Measurements from ENCODE around the gene TOMM34.

The TOMM34 gene

GRCh38 chr20:44911264-44911921 is 48.8 kb downstream of the TOMM34 start:
- no peaks in the 10 kb centered on the region; the same call in 1 of the 2 replicates for H3K36me3 ChIP-seq (replicated peaks; ENCODE audit: insufficient read depth, low read length)
- H3K9me3 ChIP-seq (replicated peaks; ENCODE audit: insufficient read depth, low read length) = no peaks in the 10 kb centered on the region
- H3K79me2 ChIP-seq (ENCODE audit: low read length) = peaks cover 8% of the 10 kb centered on the region
- H3K4me3 ChIP-seq (ENCODE audit: low read length) = no peak overlapping the region
- no peaks in the 10 kb centered on the region for H4K20me1 ChIP-seq (ENCODE audit: insufficient read depth, low read length)
- H3K9ac ChIP-seq (ENCODE audit: low read length) = no peak overlapping the region
- H3K9me2 ChIP-seq (replicated peaks; ENCODE audit: insufficient read depth, low read length) = no peaks in the 10 kb centered on the region
- no peak overlapping the region for H3K27ac ChIP-seq (ENCODE audit: low read length)
- H3K4me1 ChIP-seq (ENCODE audit: low read length) = peaks cover 19% of the 10 kb centered on the region
- no peak for TF ChIP-seq EZH2phosphoT487 (IDR thresholded peaks at IDR 0.05; ENCODE audit: low read length)
- peak; percentile 38 for TF ChIP-seq CTCF (IDR thresholded peaks at IDR 0.05; ENCODE audit: low read length)
- no peak overlapping the region for H3K4me2 ChIP-seq (ENCODE audit: low read depth, low read length)
- H2AFZ ChIP-seq (ENCODE audit: low read length) = no peak overlapping the region
- no peaks in the 10 kb centered on the region for H3K27me3 ChIP-seq (replicated peaks; ENCODE audit: insufficient read depth, low read length)
- peaks cover 12% of the 10 kb centered on the region; the same call in 1 of the 2 replicates for H3F3A ChIP-seq (ENCODE audit: insufficient read depth, low read length)
- peak; percentile 38 for DNase-seq

- Histone ChIP-seq H3K4me2 (ENCODE audit: low read depth, low read length) (peak overlapping the region; percentile 96; the same call in 1 of the 2 replicates), H3K27ac (ENCODE audit: low read length) (no peak overlapping the region), H3K27me3 (replicated peaks; ENCODE audit: insufficient read depth, low read length) (no peaks in the 10 kb centered on the region), H3K9me3 (replicated peaks; ENCODE audit: insufficient read depth, low read length) (no peaks in the 10 kb centered on the region), H4K20me1 (ENCODE audit: insufficient read depth, low read length) (no peaks in the 10 kb centered on the region), H3K9ac (ENCODE audit: low read length) (peak overlapping the region; percentile 55; the same call in 1 of the 2 replicates), H2AFZ (ENCODE audit: low read length) (0 out of 2 replicates have a peak overlapping the region, but pooled peaks have one; percentile 86), H3K4me3 (ENCODE audit: low read length) (peak overlapping the region; percentile 78), H3K4me1 (ENCODE audit: low read length) (peaks cover 19% of the 10 kb centered on the region), H3F3A (ENCODE audit: insufficient read depth, low read length) (peaks cover 12% of the 10 kb centered on the region; the same call in 1 of the 2 replicates), H3K9me2 (replicated peaks; ENCODE audit: insufficient read depth, low read length) (no peaks in the 10 kb centered on the region), H3K79me2 (ENCODE audit: low read length) (peaks cover 9% of the 10 kb centered on the region), H3K36me3 (replicated peaks; ENCODE audit: insufficient read depth, low read length) (peaks cover 4% of the 10 kb centered on the region)
- no peak for DNase-seq
- no peak for TF ChIP-seq EZH2 (optimal IDR thresholded peaks at IDR 0.05; ENCODE audit: low read depth, low read length)
- no peak for TF ChIP-seq EZH2phosphoT487 (IDR thresholded peaks at IDR 0.05; ENCODE audit: low read length)
- no peak for TF ChIP-seq CTCF (IDR thresholded peaks at IDR 0.05; ENCODE audit: low read length)
These were observed 49.4 kb downstream of the TOMM34 start for GRCh38 chr20:44910690-44911262.

- H3K4me1 ChIP-seq (ENCODE audit: low read length) = peaks cover 19% of the 10 kb centered on the region
- DNase-seq = peak; percentile 89
- peak within 1 kb of the TSS; percentile 96 for H3K4me2 ChIP-seq (ENCODE audit: low read depth, low read length)
- peak within 1 kb of the TSS; percentile 86 for H2AFZ ChIP-seq (ENCODE audit: low read length)
- no peaks in the 10 kb centered on the region for H3K9me3 ChIP-seq (replicated peaks; ENCODE audit: insufficient read depth, low read length)
- H3K27ac ChIP-seq (ENCODE audit: low read length) = peak within 1 kb of the TSS; percentile 21; the same call in 1 of the 2 replicates
- peaks cover 12% of the 10 kb centered on the region; the same call in 1 of the 2 replicates for H3F3A ChIP-seq (ENCODE audit: insufficient read depth, low read length)
- no peaks in the 10 kb centered on the region for H4K20me1 ChIP-seq (ENCODE audit: insufficient read depth, low read length)
- H3K36me3 ChIP-seq (replicated peaks; ENCODE audit: insufficient read depth, low read length) = peaks cover 10% of the 10 kb centered on the region
- TF ChIP-seq EZH2 (optimal IDR thresholded peaks at IDR 0.05; ENCODE audit: low read depth, low read length) (no peak), CTCF (IDR thresholded peaks at IDR 0.05; ENCODE audit: low read length) (no peak), EZH2phosphoT487 (IDR thresholded peaks at IDR 0.05; ENCODE audit: low read length) (no peak)
- peak within 1 kb of the TSS; percentile 55; the same call in 1 of the 2 replicates for H3K9ac ChIP-seq (ENCODE audit: low read length)
- H3K79me2 ChIP-seq (ENCODE audit: low read length) = peaks cover 11% of the 10 kb centered on the region
- no peaks in the 10 kb centered on the region for H3K27me3 ChIP-seq (replicated peaks; ENCODE audit: insufficient read depth, low read length)
- H3K4me3 ChIP-seq (ENCODE audit: low read length) = peak within 1 kb of the TSS; percentile 78
- H3K9me2 ChIP-seq (replicated peaks; ENCODE audit: insufficient read depth, low read length) = no peaks in the 10 kb centered on the region
These were observed 50.1 kb downstream of the TOMM34 start, which contains the start of gene PABPC1L for GRCh38 chr20:44909872-44910689. PABPC1L (plus strand) TSS chr20:44910060; CDS start chr20:44910144, 84 bp downstream.
